ENCODE data around the gene CDH4. TPM values are rescaled to one million over a fixed set of nuclear protein-coding genes. Genes with fewer than 3 reads are reported as not detected.

Gene CDH4
- total and polyA plus RNA-seq, 2 donors (not counting 3 experiments of a cell fraction or from before 2014, with no cell fraction given) = 0.17 to 0.51 TPM

DNA sequence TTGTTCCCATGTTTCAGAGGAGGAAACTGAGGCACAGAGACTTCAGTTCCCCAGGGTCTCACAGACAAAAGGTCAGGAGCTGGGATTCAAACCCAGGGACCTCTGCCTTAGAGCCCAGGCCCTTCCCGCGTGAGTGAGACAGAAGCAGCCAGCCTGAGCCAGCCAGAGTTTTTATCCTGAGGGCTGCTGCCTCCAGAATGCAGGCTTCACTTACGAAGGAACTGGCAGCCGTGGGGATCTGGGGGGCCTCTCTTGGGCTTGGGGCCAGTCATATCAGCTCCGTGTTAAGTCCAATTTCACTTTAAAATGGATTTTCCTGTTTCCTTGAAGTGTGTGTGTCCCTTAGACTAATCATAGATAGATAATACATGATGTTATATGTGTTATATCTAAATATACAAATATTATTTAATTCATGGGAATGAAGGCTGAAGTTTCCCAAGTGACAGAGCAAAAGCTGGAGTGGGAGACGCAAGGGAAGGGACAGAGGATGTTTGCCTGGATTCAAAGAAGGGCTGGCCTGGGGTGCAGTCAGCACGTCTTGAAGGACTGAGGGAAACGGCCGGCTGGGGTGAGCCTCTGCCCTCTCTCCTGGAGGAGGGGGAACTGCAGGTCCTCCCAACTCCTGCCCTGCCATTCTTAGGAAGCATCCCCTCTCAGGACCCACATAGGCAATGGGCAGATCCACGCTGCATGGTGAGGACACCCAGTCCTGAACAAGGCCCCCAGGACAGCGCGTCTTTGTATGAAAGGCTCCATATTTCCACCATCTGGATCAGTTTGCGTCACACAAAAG is 320.1 kb downstream of the CDH4 start:
- no peaks in the 10 kb centered on the region for H3K36me3 ChIP-seq (ENCODE audit: control insufficient read depth in 2 of 2, extremely low read depth in 1 of 2, insufficient read depth in 2 of 2, low read length in 2 of 2)
- no peaks in the 10 kb centered on the region for H4K20me1 ChIP-seq (replicated peaks; ENCODE audit: control insufficient read depth, extremely low read depth, insufficient read depth, low read length)
- FAIRE-seq (no peak), DNase-seq (ENCODE audit: low read depth, low spot score) (no peak)
- no peak overlapping the region for H3K27ac ChIP-seq (ENCODE audit: insufficient read depth, low read depth, low read length)
- H3K27me3 ChIP-seq (ENCODE audit: control insufficient read depth in 2 of 2, insufficient read depth in 2 of 2, low read length in 2 of 2) = no peaks in the 10 kb centered on the region
- dilution Hi-C loops (cut with MboI; ENCODE audit: extremely low pct_ligation_motif_present, low sequenced_read_pairs) (no loop called here), intact Hi-C loops (cut with micrococcal nuclease) (no loop called here)
- no peaks in the 10 kb centered on the region for H3K4me1 ChIP-seq (ENCODE audit: control insufficient read depth, extremely low read depth, insufficient read depth, low read length)
- no peaks in the 10 kb centered on the region for H3K9me3 ChIP-seq (replicated peaks; ENCODE audit: control insufficient read depth, insufficient read depth, low read length)
- ChIA-PET CTCF (no interaction called here), POLR2A (no interaction called here)
- no peaks in the 10 kb centered on the region for H3K79me2 ChIP-seq (ENCODE audit: control insufficient read depth, insufficient read depth, low read length)
- no peaks in the 10 kb centered on the region for H3K9me1 ChIP-seq (replicated peaks; ENCODE audit: control insufficient read depth, extremely low read depth, insufficient read depth, low read length)
- no peak overlapping the region for H3K4me2 ChIP-seq (ENCODE audit: insufficient read depth, low read length)
- H3K9ac ChIP-seq (replicated peaks; ENCODE audit: extremely low read depth, insufficient read depth, low read length) = no peak overlapping the region
- TF ChIP-seq, protein P1, sequence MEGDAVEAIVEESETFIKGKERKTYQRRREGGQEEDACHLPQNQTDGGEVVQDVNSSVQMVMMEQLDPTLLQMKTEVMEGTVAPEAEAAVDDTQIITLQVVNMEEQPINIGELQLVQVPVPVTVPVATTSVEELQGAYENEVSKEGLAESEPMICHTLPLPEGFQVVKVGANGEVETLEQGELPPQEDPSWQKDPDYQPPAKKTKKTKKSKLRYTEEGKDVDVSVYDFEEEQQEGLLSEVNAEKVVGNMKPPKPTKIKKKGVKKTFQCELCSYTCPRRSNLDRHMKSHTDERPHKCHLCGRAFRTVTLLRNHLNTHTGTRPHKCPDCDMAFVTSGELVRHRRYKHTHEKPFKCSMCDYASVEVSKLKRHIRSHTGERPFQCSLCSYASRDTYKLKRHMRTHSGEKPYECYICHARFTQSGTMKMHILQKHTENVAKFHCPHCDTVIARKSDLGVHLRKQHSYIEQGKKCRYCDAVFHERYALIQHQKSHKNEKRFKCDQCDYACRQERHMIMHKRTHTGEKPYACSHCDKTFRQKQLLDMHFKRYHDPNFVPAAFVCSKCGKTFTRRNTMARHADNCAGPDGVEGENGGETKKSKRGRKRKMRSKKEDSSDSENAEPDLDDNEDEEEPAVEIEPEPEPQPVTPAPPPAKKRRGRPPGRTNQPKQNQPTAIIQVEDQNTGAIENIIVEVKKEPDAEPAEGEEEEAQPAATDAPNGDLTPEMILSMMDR (IDR thresholded peaks at IDR 0.05; ENCODE audit: extremely low read depth in 1 of 2, insufficient read depth in 1 of 2, low read depth in 1 of 2, low read length in 2 of 2) = no peak
- TF ChIP-seq GATA2 (IDR thresholded peaks at IDR 0.05; ENCODE audit: insufficient read depth, insufficient read length, low read depth, low read length) = no peak
- TF ChIP-seq POLR2AphosphoS5 (IDR thresholded peaks at IDR 0.05; ENCODE audit: insufficient read depth, low read depth, low read length) = no peak
- TF ChIP-seq MYC (IDR thresholded peaks at IDR 0.05; ENCODE audit: low read depth, low read length) = no peak
- no peak for TF ChIP-seq EZH2 (IDR thresholded peaks at IDR 0.05; ENCODE audit: borderline replicate concordance, low read depth, low read length, severe bottlenecking)
- TF ChIP-seq POLR2A (IDR thresholded peaks at IDR 0.05; ENCODE audit: low read depth, low read length) = no peak
- no peak for TF ChIP-seq FOS (IDR thresholded peaks at IDR 0.05; ENCODE audit: borderline replicate concordance, insufficient read depth, low read length)
- no peak for TF ChIP-seq JUN (IDR thresholded peaks at IDR 0.05; ENCODE audit: borderline replicate concordance, insufficient read depth, insufficient read length, low read depth)
- TF ChIP-seq, protein P2, sequence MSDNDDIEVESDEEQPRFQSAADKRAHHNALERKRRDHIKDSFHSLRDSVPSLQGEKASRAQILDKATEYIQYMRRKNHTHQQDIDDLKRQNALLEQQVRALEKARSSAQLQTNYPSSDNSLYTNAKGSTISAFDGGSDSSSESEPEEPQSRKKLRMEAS (IDR thresholded peaks at IDR 0.05; ENCODE audit: insufficient read depth, insufficient read length) = no peak
- no peak overlapping the region for H2AFZ ChIP-seq (ENCODE audit: low read depth, low read length)
- BruUV-seq (replicated peaks) = no TSS peak
- H3K4me3 ChIP-seq (replicated peaks in 1 of 3; ENCODE audit: insufficient read depth in 1 of 3, low read depth in 1 of 3, low read length in 3 of 3) = no peak overlapping the region

Measured in endothelial cell of umbilical vein (primary cell).